GM21526 (cell line): ENCODE measurements around the gene CCDC33.

Experiments
- ATAC-seq: cut with Tn5 transposase; IDR thresholded peaks from one replicate; pipeline ENCODE4 v1.9.1; 2021; ENCODE audit warnings: moderate library complexity; ENCODE audit not compliant: unreplicated experiment, low FRiP score

CCDC33 gene

DNA sequence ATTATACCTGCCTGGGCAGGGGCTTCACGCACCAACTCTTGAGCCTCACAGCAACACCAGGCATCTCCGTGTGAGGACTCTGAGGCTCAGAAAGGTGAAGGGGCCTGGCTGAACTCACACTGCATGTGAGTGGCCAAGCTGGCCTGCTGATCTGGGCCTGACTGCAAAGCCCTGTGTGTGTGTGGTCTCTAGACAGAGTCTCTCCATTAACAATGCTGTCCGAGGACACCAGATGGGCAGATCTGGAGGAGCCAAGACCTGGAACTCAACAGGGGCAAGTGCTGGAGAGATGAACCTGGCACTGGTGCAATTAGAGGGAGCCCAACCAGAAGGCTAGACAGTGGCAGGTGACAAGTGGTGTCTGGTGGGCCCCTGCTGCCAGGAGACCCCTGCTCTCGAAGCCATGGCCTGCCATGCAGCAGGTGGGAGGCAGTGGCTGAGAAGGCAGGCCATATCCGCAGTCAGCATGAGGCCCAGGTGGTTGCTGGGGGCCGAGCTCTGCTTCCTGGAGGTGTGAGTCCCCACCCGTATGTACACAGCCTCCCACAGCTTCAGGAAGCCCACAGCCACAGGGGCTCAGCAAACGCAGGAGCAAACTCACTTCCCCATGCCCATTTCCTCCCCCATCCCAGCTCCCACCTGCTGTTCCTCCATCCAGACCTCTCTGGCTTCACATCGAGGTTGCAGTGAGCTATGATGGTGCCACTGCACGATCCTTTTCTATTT is 92.4 kb downstream of the CCDC33 start:
- ATAC-seq = no peak

DNA sequence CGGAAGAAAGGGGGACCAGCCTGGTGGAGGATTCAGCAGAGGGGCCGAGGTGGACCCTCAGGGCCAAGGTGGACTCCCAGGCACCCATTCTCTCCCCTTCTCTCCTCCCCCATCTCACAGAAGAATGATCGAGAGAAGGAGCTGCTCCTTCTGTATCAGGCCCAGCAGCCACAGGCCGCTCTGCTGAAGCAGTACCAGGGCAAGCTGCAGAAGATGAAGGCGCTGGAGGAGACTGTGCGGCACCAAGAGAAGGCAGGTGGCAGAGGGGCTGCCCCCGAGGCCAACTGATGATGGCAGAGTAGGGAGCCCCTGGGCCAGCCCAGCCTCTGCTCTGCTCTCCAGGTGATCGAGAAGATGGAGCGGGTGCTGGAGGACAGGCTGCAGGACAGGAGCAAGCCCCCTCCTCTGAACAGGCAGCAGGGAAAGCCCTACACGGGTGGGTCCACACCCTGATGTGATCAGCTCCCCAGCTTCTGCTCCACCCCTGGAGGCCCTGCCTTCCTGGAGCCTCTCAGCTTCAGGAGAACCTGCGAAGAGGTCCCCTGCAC is 94.8 kb downstream of the CCDC33 start:
- ATAC-seq = no peak

DNA sequence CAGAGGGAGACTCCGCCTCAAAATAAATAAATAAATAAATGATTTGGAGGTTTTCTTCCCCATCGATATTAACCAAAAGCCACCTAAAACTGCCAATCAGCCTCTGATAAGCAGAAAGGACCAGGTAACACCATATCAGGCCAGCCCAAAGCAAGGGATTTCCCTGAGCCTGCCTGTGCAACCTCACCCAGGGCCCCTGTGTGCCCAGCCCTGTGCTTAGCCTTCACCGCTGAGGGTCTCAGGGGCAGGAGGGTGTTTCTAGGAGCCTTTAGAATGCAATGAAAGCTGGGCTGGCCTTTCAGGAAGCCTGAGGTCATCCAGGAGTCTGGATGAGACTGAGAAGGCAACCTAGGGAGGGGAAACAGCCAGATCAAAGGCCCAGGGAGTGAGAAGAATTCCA is 95.9 kb downstream of the CCDC33 start:
- no peak for ATAC-seq

DNA sequence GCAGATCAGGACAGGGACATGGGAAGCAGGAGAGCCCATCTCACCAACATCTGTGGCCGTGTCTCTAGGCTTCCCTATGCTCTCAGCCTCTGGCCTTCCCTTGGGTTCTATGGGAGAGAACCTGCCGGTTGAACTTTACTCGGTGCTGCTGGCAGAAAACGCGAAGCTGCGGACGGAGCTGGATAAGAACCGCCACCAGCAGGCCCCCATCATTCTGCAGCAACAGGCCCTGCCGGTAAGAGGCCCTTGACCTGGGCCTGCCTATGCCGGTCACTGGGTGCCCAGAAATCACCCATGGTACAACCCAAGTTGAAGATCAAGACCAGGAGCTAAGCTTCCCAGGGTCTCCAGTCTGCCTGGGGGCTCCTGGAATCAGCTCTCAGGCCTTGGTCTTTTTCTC is 96.5 kb downstream of the CCDC33 start:
- no peak for ATAC-seq

DNA sequence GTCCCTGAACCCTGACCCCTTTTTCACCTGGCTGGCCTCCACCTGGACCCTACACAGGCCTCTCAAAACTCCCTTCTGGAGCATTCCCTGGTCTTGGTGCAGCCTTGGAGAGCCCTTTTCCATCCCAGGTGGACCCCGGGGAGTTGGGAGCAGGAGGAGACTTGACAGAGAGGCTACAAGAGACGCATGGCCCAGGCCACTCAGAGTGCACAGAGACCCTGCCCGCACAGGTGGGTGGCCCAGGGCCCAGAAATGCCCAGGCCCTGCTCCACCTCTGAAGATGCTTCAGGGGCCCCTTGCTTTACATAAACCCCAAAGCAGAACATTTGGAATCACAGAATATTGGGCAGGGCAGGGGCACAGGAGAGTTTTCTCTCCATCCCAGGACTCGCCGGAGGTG is 97.0 kb downstream of the CCDC33 start:
- ATAC-seq = no peak

DNA sequence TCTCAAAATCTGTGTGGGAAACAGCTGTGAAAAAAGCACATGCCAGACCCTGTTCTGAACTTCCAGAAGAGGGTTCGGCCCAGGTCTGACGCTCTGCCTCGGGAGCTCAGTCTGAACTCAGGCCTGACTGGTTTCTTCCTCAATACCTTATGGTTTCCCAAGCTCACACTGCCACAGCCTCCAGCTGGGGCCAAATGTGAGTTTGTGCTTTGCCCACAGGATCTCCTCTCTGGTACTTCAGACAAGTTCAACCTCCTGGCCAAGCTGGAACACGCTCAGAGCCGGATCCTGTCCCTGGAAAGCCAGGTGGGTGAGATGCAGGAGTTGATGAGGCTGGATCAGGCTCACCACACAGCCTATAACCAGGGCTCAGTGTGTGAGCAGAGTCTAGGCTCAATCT is 97.5 kb downstream of the CCDC33 start:
- no peak for ATAC-seq

DNA sequence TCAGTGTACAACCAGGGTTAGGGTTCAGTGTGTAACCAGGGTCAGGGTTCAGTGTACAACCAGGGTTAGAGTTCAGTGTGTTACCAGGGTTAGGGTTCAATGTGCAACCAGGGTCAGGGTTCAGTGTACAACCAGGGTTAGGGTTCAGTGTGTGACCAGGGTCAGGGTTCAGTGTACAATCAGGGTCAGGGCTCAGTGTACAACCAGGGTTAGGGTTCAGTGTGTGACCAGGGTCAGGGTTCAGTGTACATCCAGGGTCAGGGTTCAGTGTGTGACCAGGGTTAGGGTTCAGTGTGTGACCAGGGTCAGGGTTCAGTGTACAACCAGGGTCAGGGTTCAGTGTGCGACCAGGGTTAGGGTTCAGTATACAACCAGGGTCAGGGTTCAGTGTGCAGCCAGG is 98.0 kb downstream of the CCDC33 start:
- ATAC-seq = no peak

DNA sequence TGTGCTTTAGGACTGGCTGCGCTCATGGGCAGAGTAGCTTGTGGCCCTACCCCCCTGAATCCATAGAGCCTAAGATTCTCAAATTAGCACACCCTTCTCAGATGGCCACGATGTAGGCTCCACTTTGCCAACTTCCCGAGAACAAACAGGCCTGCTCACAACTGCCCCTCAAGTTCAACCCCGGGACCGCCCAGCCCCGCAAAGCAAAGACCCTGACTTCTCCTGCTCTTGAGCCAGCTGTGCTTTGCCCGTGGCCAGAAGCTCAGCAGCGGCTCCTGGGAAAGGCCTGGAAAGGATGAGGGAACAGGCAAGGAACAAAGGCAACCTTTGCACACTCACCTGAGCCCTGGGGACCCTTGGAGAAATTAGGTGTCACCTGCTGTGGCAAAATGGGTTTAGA is 99.3 kb downstream of the CCDC33 start:
- ATAC-seq = no peak

DNA sequence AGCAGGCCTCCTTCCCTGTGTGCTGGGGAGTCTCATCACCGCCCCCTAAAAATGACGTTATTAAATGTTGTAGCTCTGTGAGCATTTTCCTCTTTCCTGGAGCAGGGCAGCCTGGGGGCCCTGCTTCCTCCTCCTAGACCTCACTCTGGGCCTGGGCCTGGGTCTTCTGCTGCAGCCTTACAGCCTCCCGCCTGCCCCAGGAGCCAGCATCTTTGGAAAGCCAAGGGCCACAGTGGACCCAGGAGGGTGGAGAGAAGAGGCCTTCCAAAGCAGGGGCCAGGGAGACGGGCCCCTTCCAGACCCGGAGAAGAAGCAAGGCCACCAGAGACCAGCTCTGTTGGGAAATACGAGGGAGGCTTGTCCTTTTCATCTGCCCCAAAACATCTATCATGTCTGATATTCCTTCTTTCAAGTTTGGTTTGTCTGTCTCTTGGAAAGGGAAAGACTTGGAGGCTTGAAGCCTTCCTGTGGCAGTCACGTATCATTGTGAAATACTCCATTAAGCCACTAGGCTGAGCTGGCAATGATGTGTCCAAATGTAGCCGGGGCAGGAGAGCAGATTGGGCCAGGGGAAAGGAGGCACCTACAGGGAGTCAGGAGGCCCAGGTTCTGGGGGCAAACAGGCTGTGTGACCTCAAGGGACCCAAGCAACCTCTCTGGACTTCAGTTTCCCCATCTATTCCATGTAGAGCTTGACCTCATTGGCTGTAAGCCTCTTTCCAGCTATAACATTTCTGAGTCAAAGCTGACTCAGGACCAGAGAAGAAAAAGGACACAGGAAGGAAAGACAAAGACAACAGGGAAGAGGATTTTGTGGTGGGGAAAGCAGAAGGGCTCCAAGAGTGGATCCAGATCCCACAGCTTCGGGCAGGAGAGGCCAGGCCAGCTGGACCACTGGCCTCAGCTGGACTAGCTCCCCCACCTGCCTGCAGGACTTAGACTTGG is 100.2 kb downstream of the CCDC33 start:
- no peak for ATAC-seq

DNA sequence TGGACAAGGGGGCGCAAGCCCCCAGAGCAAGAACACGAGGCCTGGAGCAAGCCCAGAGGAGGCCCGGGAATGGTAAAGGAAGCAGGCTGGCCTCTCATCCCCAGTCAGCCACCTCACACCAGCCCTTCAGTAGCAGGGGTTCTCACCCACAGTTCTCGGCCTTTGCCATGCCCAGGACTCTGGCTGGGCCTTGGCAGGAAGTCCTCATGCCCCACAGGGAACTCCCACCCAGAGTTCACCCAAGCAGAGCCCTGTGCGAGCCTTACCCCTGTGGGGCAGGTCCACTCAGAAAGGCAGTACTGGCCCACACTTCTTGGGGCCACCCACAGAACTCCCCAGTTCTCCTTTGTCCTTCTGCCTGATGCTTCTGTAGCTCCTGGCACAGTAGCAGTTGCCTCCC is 101.0 kb downstream of the CCDC33 start:
- no peak for ATAC-seq

DNA sequence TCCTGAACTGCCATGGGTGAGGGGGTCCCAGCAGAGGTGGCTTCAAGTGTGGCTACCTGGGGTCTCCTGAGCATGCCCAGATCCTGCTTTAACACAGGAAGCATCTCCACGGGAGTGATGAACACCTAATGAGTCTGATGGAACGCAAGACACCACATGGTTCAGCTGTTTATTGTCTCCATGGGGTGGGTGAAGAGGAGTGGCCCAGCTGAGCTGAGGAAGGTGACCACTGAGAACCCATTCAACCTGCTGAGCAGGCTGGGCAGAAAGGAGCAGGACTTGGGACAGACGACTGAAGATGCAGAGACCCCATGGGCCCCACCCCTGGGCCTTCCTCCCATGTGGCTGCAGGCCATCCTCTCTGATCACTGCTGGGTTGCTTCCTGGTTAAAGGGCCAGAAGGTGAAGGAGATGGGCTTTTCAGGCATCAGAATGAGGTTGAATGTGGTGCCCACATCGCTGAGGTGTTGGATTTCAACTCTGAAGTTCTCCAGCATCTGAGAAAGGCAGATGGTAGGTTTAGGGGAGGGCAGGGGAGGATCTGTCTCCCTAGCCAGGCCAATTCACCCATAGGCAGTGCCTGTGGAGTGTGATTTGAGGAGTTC is 101.6 kb downstream of the CCDC33 start:
- ATAC-seq = no peak

DNA sequence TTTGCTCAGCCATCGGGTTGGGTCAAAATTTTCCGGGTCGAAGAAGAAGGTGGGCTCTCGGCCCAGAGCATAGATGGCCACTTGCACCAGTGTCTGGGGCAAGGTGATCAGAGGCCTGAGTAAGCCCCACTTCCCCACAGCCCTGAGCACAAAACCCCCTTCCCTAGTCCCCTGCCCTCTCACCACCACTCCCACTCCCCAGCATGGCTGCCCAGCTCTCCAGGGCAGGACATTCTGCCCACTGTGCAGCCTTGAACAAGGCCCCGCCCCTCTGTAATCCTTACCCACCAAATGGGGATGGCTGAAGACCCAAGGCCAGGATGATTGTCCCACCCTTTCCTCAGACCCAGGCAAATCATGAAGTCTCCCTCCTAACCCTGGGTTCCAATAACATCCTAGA is 102.5 kb downstream of the CCDC33 start:
- no peak for ATAC-seq

DNA sequence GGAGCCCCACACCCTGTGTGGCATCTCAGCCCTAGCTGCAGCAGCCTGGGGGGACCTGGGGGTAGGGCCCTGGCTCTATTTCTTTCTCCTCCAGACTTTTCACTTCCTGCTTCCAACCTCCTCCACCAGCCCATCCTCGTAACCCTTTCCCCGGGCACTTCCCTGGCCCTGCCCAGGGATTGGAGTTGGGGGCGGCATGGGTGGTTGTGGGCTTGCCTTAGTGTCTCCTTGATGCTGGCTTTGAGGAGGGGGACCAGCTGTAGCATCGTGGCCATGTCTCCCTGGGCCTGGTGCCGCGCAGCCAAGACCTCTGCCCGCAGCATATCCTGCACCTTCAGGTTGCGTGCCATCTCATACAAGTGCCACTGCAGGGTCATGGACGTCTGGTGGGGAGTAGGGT is 103.2 kb downstream of the CCDC33 start:
- ATAC-seq = no peak

DNA sequence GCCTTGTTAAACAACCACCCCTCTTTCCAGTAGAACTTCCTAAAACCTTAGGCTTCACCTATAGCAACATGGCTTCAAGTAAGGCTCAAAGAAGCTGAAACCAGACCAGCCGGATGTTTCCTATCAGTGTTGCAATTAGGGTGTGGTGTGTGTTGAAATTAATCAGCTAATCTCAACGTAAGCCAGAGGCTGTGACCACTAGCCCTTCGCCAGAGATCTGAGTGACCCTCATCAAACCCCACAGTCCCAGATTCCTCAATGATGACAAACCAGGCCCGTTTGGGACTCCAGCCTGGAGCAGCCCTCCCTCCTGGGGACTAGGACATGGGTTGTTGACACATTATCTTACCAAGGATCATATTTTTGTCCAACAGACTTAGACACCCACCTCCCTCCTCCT is 104.0 kb downstream of the CCDC33 start:
- no peak for ATAC-seq

DNA sequence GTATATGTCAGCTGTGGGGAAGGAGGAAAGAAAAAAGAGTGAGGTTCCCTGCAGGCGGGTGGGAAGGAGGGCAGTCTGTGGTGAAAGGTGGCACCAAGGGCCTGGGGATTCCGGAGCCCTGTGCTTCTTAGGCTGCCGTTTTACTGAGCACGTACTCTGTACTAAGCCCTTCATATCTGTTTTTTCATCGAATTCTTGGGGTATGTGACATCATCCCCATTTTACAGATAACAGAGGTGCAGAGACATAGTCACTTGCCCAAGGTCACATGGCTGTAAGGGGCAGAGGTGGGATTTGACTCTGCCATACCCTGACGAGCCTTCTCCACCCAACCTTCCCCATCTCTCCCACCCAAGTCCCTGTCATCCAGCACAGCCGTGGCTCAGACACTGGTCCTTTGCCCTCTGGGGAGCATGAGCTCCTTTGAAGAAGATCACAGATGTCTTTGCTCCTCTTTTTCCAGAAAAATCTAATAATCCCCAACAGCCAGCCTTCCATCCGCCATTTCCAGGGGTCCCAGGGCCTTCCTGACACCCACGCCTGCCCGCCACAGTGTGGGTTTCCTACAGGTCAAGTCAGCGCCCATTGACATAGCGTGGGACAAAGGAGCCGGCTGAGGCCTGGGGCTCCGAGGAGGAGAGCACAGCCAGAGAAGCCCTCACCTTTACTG is 107.1 kb downstream of the CCDC33 start:
- no peak for ATAC-seq

DNA sequence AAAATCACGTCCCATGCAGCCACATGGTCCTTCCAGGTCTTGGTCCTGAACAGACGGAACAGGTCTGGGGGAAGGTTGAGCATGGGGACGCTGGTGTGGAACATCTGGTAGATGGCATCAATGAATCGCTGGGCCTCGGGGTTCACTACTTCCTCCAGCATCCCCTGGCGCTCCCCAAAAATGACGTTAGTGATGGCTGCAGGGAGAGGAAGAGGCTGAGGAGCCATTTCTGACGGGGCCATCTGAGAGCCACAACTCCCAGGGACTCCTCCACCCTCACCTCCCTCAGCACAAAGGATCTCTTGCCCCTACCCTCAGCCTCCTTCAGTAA is 107.6 kb downstream of the CCDC33 start:
- ATAC-seq = no peak

DNA sequence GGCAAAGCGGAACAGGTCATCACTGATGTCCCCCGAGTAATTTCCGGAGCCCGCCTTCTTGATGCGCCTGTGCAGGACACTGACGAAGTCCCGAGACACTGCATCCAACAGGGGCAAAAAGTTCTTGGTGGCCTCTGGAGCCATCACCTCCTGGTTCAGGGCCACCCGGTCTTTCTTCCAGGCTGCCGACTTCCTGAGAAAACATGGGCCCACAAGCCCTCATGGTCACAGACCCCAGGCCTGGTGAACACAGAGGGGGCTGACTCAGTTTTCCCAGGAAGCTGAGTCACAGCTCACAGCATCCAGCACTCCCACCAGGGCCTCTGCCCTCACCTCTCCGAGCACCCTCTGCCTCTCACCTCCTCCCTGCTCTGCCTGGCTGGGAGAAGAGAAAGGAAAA is 108.9 kb downstream of the CCDC33 start:
- ATAC-seq = no peak

DNA sequence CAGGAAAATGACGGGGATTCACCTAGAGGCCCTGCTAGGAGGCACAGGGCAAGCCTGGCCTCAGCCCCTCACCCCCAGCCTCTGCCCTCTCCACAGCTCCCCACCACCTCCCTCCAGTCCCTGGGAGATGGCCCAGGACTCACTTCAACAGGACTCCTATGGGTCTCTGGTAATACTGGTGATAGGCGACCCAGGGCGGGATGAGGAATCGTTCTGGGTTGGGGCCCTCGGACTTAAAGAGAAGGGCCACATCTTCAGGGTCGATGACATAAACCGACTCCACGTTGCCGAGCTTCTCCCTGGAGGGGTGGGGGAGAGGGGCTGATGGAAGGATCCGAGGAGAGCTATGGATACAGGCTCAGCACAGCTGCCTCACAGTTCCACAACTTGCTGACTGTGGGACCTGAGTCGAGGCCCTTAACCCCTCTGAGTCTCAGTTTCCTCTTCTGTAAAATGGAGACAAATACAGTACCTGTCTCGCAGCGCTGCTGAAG is 111.7 kb downstream of the CCDC33 start:
- no peak for ATAC-seq

DNA sequence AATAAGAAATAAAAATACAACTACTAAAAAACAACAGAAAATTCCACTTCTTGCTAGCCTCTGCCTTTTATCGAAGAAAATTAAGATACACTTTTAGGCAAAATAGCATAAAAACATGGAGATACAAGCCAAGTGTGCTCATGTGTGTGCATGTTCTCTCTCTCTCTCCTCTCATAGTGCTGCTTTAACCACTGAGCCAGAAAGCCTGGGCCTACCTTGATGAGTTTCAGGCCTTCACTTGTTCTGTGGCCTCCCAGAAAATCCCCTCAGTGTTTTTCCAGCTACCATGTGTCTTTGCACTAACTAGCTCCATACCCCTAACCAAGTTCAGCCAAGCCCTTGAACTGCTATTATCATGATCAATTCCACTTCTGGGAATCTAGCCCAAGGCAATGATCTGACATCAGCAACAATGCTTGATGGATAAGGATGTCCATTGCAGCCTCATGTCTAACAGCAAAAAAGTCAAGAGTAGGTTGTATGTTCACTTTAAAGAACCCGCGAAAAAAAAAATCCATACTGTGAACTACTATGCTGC is 113.2 kb downstream of the CCDC33 start:
- no peak for ATAC-seq
